ENCODE data around the gene ZNF532. TPM values are rescaled to one million over a fixed set of nuclear protein-coding genes. Genes with fewer than 3 reads are reported as not detected.

Gene ZNF532
- total RNA-seq, 1 experiment from 2014 or later = 258 TPM

DNA sequence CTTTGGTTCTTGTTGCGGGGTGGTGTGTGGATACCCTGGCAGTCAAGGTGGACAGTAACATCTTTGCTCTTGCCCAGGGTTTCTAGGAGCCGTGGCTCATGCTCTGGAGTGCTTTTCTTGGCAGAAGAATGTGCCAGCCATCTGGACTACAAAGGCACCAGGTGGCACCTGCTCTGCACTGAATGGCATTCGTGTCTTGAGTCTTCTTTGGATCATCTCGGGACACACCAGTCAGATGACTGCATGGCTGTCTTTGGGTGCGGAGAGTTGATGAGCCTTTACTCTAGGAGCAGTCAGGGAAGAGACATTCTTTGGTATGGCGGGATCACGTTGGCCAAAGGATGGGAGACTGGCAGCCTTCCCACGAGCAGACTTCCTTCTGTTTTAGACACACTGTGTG, 170.9 kb downstream of the ZNF532 start:
- Histone ChIP-seq H4K5ac (ENCODE audit: insufficient read length, low read depth, low read length) (no peak overlapping the region), H3K4ac (ENCODE audit: low read depth, low read length) (no peak overlapping the region), H4K8ac (replicated peaks; ENCODE audit: insufficient read length, low read depth, low read length) (no peak overlapping the region), H3K23ac (ENCODE audit: insufficient read length, low read depth, low read length) (no peak overlapping the region), H3K9ac (ENCODE audit: extremely low read depth, insufficient read length, low read length) (no peak overlapping the region), H3K4me2 (ENCODE audit: insufficient read depth, insufficient read length, low read length) (no peak overlapping the region), H3K27ac (ENCODE audit: insufficient read length, low read depth, low read length) (no peak overlapping the region), H3K14ac (ENCODE audit: insufficient read depth, low read length) (peak overlapping the region; percentile 37; the same call in 1 of the 2 replicates), H3K79me2 (ENCODE audit: insufficient read depth, low read length) (no peaks in the 10 kb centered on the region), H3K23me2 (ENCODE audit: insufficient read length, low read depth, low read length, poor library complexity, severe bottlenecking) (no peaks in the 10 kb centered on the region), H2BK20ac (ENCODE audit: low read depth, low read length, poor library complexity, severe bottlenecking) (no peak overlapping the region), H2BK5ac (ENCODE audit: insufficient read length, low read length) (no peak overlapping the region), H3K27me3 (ENCODE audit: insufficient read depth, low read length) (no peaks in the 10 kb centered on the region), H3K18ac (ENCODE audit: insufficient read length, low read depth, low read length) (no peak overlapping the region), H3K9me3 (ENCODE audit: control insufficient read depth, low read depth, low read length) (no peaks in the 10 kb centered on the region), H2BK15ac (ENCODE audit: low read depth, low read length) (no peak overlapping the region), H3T11ph (ENCODE audit: low read length) (no peak overlapping the region), H2BK120ac (ENCODE audit: low read depth, low read length, poor library complexity, severe bottlenecking) (no peak overlapping the region), H3K4me1 (ENCODE audit: insufficient read depth, low read length) (no peaks in the 10 kb centered on the region), H4K20me1 (ENCODE audit: control insufficient read depth, insufficient read depth, insufficient read length) (no peaks in the 10 kb centered on the region), H2AK5ac (ENCODE audit: insufficient read length, low read length) (no peak overlapping the region), H3K79me1 (ENCODE audit: insufficient read depth, low read depth, low read length, poor library complexity, severe bottlenecking) (no peaks in the 10 kb centered on the region), H2BK12ac (ENCODE audit: insufficient read length, low read depth, low read length) (no peak overlapping the region), H2AFZ (ENCODE audit: low read length) (no peak overlapping the region), H4K91ac (ENCODE audit: insufficient read length, low read depth, low read length) (no peak overlapping the region), H3K56ac (ENCODE audit: insufficient read length, low read depth, low read length) (no peak overlapping the region)
- DNase-seq = no peak
- H3K4me3 Mint-ChIP-seq = no peak overlapping the region
- H3K9me3 Mint-ChIP-seq = no peaks in the 10 kb centered on the region
- H3K27me3 Mint-ChIP-seq (ENCODE audit: low read depth) = no peaks in the 10 kb centered on the region
- peak overlapping the region in 1 of 3 experiments; percentile 6; a peak in 1 of 7 replicates for H3K27ac Mint-ChIP-seq
- TF ChIP-seq, protein P1, sequence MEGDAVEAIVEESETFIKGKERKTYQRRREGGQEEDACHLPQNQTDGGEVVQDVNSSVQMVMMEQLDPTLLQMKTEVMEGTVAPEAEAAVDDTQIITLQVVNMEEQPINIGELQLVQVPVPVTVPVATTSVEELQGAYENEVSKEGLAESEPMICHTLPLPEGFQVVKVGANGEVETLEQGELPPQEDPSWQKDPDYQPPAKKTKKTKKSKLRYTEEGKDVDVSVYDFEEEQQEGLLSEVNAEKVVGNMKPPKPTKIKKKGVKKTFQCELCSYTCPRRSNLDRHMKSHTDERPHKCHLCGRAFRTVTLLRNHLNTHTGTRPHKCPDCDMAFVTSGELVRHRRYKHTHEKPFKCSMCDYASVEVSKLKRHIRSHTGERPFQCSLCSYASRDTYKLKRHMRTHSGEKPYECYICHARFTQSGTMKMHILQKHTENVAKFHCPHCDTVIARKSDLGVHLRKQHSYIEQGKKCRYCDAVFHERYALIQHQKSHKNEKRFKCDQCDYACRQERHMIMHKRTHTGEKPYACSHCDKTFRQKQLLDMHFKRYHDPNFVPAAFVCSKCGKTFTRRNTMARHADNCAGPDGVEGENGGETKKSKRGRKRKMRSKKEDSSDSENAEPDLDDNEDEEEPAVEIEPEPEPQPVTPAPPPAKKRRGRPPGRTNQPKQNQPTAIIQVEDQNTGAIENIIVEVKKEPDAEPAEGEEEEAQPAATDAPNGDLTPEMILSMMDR (conservative IDR thresholded peaks at IDR 0.05) = no peak
- WGBS (ENCODE audit: extremely low coverage, insufficient read length, low lambda C conversion rate) = no CpG with 5 or more reads among the region's 8 CpGs
- peaks cover 0 to 4% of the 10 kb centered on the region in 2 experiments; a peak in 1 of 4 replicates for H3K4me1 Mint-ChIP-seq
- no peaks in the 10 kb centered on the region for H3K36me3 Mint-ChIP-seq (ENCODE audit: insufficient read depth in 1 of 3, low read depth in 3 of 3)

Other genes with a start within 250 kb of the ZNF532 start
- gene ALPK2, start 235.8 kb upstream of the ZNF532 start, total RNA-seq (2021) = 0.37 and 0.50 TPM in 2 replicates
- 18.0 and 18.1 TPM in 2 replicates for gene MALT1, start 193.4 kb upstream of the ZNF532 start, total RNA-seq (2021)

Measured in H9 (cell line).